CD4-positive, CD25-positive, alpha-beta regulatory T cell (primary cell): ENCODE results near the gene ABCE1. TPM values are rescaled to one million over a fixed set of nuclear protein-coding genes. Genes with fewer than 3 reads are reported as not detected.

Experiments used
- ATAC-seq, 2 donors: fragments of 150-1000 bp; cut with Tn5 transposase; one replicate each; pipeline ENCODE4 v1.10.0; 2021; ENCODE audit warnings: low read depth in 2 of 2, moderate number of reproducible peaks in 2 of 2, moderate library complexity in 1 of 2
- DNase-seq, 3 donors: peaks; one replicate each; pipeline versions ENCODE4 v3.0.0 to v3.0.0-alpha.2; 2012 to 2022; ENCODE audit warnings: mixed read lengths in 1 of 3
- H3K27ac ChIP-seq: one replicate; pipeline ENCODE4 v1.7.0; 2013; ENCODE audit warnings: mild to moderate bottlenecking, low read length; ENCODE audit not compliant: insufficient read depth, poor library complexity, severe bottlenecking
- H3K27me3 ChIP-seq: one replicate; pipeline ENCODE4 v1.7.0; 2013; ENCODE audit warnings: low read length; ENCODE audit not compliant: control insufficient read depth, insufficient read depth
- H3K36me3 ChIP-seq: one replicate; pipeline ENCODE4 v1.7.0; 2013; ENCODE audit warnings: mild to moderate bottlenecking, low read length, moderate library complexity; ENCODE audit not compliant: control insufficient read depth, insufficient read depth
- H3K4me1 ChIP-seq: 2 replicates; pipeline ENCODE4 v1.7.0; 2013; ENCODE audit warnings: mild to moderate bottlenecking, low read length; ENCODE audit not compliant: insufficient read depth, control insufficient read depth, poor library complexity, severe bottlenecking
- H3K4me3 ChIP-seq: one replicate; pipeline ENCODE4 v1.7.0; 2013; ENCODE audit warnings: low read depth, mild to moderate bottlenecking, low read length, moderate library complexity
- H3K9me3 ChIP-seq, 2 experiments: 1 replicate in 1 of 2; 2 replicates in 1 of 2; pipeline ENCODE4 v1.7.0; 2013; ENCODE audit warnings: low read length in 2 of 2, mild to moderate bottlenecking in 1 of 2, moderate library complexity in 1 of 2; ENCODE audit not compliant: control insufficient read depth in 2 of 2
- H3K27ac Mint-ChIP-seq, 3 donors: one replicate each; pipeline ENCODE4 v1.8.0; 2020 to 2022; ENCODE audit warnings: mild to moderate bottlenecking in 3 of 3, mixed read lengths in 3 of 3, moderate library complexity in 2 of 3
- H3K27me3 Mint-ChIP-seq: one replicate; pipeline ENCODE4 v1.8.0; 2022; ENCODE audit warnings: mild to moderate bottlenecking, mixed read lengths
- H3K36me3 Mint-ChIP-seq: one replicate; pipeline ENCODE4 v1.8.0; 2020; ENCODE audit warnings: mixed read lengths
- H3K4me1 Mint-ChIP-seq, 4 donors: one replicate each; pipeline ENCODE4 v1.8.0; 2020 to 2022; ENCODE audit warnings: mixed read lengths in 4 of 4, mild to moderate bottlenecking in 1 of 4
- H3K4me3 Mint-ChIP-seq, 4 donors: one replicate each; pipeline ENCODE4 v1.8.0; 2020 to 2022; ENCODE audit warnings: mild to moderate bottlenecking in 4 of 4, mixed read lengths in 4 of 4, moderate library complexity in 3 of 4
- H3K9me3 Mint-ChIP-seq, 7 donors: one replicate each; pipeline ENCODE4 v1.8.0; 2020 to 2022; ENCODE audit warnings: mixed read lengths in 7 of 7, mild to moderate bottlenecking in 3 of 7, moderate library complexity in 2 of 7
- polyA plus RNA-seq, 4 donors: library from polyadenylated mRNA; unstranded; fragments of 300-500 nt; fragmentation: Illumina TruSeq; gene quantifications; one replicate each; pipeline ENCODE4 v1.2.3, GENCODE V29; 2021
- total RNA-seq: library from RNA; stranded (reverse); gene quantifications from one replicate; pipeline ENCODE4 v1.2.3, GENCODE V29; 2022

ABCE1 gene
- total and polyA plus RNA-seq, 5 donors from 2014 or later, result 41.4 to 71.8 (median 62.9) TPM

DNA sequence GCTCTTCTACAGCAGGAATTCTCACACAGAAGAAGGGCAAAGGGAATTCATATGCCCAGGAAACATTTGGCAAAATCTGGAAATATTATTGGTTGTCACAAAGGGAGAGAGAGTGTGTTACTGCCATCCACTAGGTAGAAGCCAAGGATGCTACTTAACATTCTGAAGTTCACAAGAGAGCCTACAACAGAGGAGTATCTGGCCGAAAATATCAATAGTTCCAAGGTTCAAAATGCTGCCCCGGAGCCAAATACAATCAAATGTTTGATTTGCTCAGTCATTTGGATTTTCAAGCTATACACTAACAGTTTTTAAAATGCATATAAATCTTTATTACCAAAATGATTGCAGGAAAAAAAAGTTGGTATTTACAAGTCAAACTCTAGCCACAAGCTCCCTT is 63.4 kb downstream of the ABCE1 start:
- no peaks in the 10 kb centered on the region for H3K4me1 ChIP-seq
- Mint-ChIP-seq H3K36me3 (peaks cover 19% of the 10 kb centered on the region), H3K27ac (peak overlapping the region in 2 of 3 donors; percentile 23 to 81), H3K4me1 (peaks cover 0 to 24% (median 6%) of the 10 kb centered on the region in 4 donors), H3K4me3 (no peak overlapping the region), H3K9me3 (no peaks in the 10 kb centered on the region), H3K27me3 (no peaks in the 10 kb centered on the region)
- H3K4me3 ChIP-seq, result no peak overlapping the region
- no peak for ATAC-seq
- no peak overlapping the region for H3K27ac ChIP-seq
- no peak for DNase-seq
- H3K9me3 ChIP-seq, result no peaks in the 10 kb centered on the region
- no peaks in the 10 kb centered on the region for H3K27me3 ChIP-seq
- peaks cover 60% of the 10 kb centered on the region for H3K36me3 ChIP-seq

DNA sequence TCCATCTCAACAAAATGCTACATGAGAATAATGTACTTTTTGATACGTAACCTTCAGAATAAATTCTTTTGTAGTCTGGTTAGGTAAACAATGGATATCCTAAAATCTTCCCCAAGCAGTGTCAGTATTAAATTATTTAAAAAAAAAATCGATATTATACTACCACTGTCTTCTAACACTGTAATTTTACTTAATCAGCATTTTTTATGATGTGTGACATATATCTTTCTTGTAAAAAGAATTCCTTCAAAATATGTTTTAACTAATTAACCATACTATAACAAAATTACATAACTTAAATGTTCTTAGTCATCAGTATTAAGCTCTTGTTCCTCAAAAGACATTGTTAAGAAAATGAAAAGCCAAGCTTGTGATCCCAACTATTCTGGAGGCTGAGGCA is 69.8 kb downstream of the ABCE1 start:
- H3K9me3 Mint-ChIP-seq, result peaks cover 0 to 2% (median 0%) of the 10 kb centered on the region in 7 donors
- Histone ChIP-seq H3K9me3 (no peaks in the 10 kb centered on the region), H3K4me3 (no peak overlapping the region), H3K27ac (no peak overlapping the region), H3K36me3 (peaks cover 44% of the 10 kb centered on the region), H3K27me3 (no peaks in the 10 kb centered on the region), H3K4me1 (no peaks in the 10 kb centered on the region)
- H3K27ac Mint-ChIP-seq, result no peak overlapping the region
- ATAC-seq (no peak), DNase-seq (no peak)
- peaks cover 17 to 31% (median 28%) of the 10 kb centered on the region in 4 donors for H3K4me1 Mint-ChIP-seq
- no peaks in the 10 kb centered on the region for H3K27me3 Mint-ChIP-seq
- no peak overlapping the region for H3K4me3 Mint-ChIP-seq
- H3K36me3 Mint-ChIP-seq, result peaks cover 33% of the 10 kb centered on the region

DNA sequence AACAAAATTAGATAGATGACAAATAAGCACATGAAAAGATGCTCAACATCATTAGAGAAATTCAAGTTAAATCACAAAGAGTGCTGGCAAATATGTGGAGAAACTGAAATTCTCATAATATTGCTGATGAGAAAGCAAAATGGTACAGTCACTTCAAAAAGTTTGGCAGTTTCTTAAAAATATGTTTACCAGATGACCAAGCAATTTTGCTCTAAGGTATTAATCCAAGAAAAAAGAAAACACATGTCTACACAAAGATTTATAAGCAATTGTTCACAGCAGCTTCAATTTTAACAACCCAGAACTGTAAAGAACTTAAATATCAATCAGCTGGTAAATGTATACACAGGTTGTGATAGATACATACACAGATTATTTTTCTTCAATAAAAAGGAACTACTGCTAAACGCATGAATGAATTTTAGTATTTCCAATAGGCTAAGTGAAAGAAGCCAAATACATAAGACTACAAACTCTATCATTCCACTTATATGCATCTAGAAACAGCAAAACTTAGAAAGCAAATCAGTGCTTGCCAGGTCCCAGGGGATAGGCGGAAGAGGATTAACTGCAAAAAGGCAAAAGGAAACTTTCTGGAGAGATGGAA is 70.6 kb downstream of the ABCE1 start:
- H3K4me3 ChIP-seq, result no peak overlapping the region
- no peak overlapping the region for H3K4me3 Mint-ChIP-seq
- ATAC-seq (no peak), DNase-seq (no peak)
- no peaks in the 10 kb centered on the region for H3K9me3 ChIP-seq
- H3K9me3 Mint-ChIP-seq, result peaks cover 0 to 2% (median 0%) of the 10 kb centered on the region in 7 donors
- H3K36me3 ChIP-seq, result peaks cover 45% of the 10 kb centered on the region
- no peaks in the 10 kb centered on the region for H3K27me3 ChIP-seq
- peaks cover 38% of the 10 kb centered on the region for H3K36me3 Mint-ChIP-seq
- no peak overlapping the region for H3K27ac ChIP-seq
- H3K27me3 Mint-ChIP-seq, result no peaks in the 10 kb centered on the region
- peak overlapping the region in 1 of 3 donors; percentile 69 for H3K27ac Mint-ChIP-seq
- no peaks in the 10 kb centered on the region for H3K4me1 ChIP-seq
- peaks cover 18 to 39% (median 32%) of the 10 kb centered on the region in 4 donors for H3K4me1 Mint-ChIP-seq

DNA sequence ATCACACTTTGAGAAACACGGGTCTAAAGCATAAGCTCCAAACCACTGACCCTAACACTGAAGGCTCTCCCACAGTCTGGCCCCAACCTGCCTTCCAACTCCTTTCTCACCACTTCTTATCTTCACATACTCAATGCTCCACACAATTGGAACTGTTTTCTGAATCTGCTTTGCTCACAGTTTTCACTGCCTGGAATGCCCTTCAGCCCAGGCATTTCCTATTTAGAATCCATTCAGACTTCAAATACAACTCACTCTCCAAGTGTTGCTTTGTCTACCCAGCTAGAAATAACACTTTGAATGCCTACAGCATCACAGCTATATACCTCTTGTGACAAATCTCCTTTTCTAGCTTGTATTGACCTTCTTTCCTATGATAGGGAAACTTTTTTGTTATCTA is 72.1 kb downstream of the ABCE1 start:
- peak overlapping the region; percentile 9 to 23 (median 11) for H3K27ac Mint-ChIP-seq
- H3K4me3 Mint-ChIP-seq, result peak overlapping the region in 1 of 4 donors; percentile 8
- no peak overlapping the region for H3K27ac ChIP-seq
- H3K9me3 Mint-ChIP-seq, result peaks cover 0 to 2% (median 0%) of the 10 kb centered on the region in 7 donors
- DNase-seq, result no peak
- H3K4me1 Mint-ChIP-seq, result peaks cover 29 to 52% (median 43%) of the 10 kb centered on the region in 4 donors
- no peak for ATAC-seq
- peaks cover 48% of the 10 kb centered on the region for H3K36me3 Mint-ChIP-seq
- no peaks in the 10 kb centered on the region for H3K4me1 ChIP-seq
- H3K27me3 ChIP-seq, result no peaks in the 10 kb centered on the region
- peaks cover 46% of the 10 kb centered on the region for H3K36me3 ChIP-seq
- H3K27me3 Mint-ChIP-seq, result no peaks in the 10 kb centered on the region
- H3K4me3 ChIP-seq, result no peak overlapping the region
- no peaks in the 10 kb centered on the region for H3K9me3 ChIP-seq

DNA sequence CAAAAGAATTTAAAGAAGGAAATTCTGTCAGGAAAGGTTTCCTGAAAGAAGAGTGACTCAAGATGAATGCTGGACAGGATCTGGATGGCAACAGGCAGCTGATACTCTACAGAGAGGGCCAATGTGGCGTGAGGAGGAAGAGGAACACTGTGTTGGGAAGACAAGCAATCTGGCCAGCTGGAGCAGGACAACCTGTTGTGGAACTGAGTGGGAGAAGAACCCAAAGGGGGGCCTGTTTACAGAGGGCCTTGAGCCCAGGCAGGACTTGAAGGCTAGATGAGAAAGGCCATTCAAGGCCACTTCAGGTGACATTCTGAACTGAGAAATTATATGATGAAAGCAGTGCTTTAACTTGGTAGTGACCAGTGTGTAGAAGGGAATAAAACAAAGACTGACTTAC is 73.8 kb downstream of the ABCE1 start:
- DNase-seq (no peak), ATAC-seq (no peak)
- peaks cover 0 to 2% (median 0%) of the 10 kb centered on the region in 7 donors for H3K9me3 Mint-ChIP-seq
- peaks cover 29 to 59% (median 48%) of the 10 kb centered on the region in 4 donors for H3K4me1 Mint-ChIP-seq
- Histone ChIP-seq H3K4me3 (no peak overlapping the region), H3K36me3 (peaks cover 43% of the 10 kb centered on the region), H3K27ac (no peak overlapping the region), H3K9me3 (no peaks in the 10 kb centered on the region), H3K27me3 (no peaks in the 10 kb centered on the region), H3K4me1 (peaks cover 11% of the 10 kb centered on the region)
- no peak overlapping the region for H3K4me3 Mint-ChIP-seq
- no peaks in the 10 kb centered on the region for H3K27me3 Mint-ChIP-seq
- H3K27ac Mint-ChIP-seq, result peak overlapping the region in 2 of 3 donors; percentile 62 to 65
- H3K36me3 Mint-ChIP-seq, result peaks cover 48% of the 10 kb centered on the region

DNA sequence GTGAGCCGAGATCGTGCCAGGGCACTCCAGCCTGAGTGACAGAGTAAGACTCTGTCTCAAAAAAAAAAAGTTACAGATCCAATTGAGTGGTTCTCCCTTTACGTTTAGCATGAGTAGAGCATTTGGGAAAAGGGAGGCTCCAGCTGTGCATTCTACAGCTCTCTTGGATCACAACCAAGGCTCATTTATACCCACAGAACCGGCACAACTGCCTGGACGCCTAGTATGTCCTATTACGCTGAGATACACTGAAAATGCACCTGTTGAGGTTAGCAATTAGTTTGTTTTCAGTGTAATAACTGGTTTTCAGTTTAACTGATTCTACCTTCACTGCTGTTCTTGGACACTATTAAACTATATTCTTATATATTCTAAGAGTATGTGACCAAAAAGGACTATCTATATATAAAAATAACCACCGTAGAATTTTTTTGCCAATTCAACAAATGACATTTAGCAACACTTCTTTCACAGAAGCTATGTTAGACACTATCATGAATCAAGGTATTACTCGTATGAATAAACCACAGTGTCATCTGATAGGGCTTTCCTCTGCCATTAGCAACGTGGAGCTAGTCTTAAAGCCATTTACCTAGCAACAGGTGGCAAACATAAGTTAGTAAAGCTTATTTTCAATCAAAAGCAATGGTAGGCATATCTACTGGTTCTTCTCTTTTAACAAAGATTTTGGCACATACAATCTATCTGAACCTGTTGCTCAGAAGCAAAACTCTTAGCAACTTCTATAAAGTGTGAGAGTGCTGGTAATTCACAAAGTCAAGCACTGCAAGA is 78.7 kb downstream of the ABCE1 start:
- Histone ChIP-seq H3K36me3 (peaks cover 17% of the 10 kb centered on the region), H3K27ac (peak overlapping the region; percentile 95), H3K4me1 (peaks cover 35% of the 10 kb centered on the region), H3K4me3 (peak overlapping the region; percentile 98), H3K27me3 (no peaks in the 10 kb centered on the region), H3K9me3 (no peaks in the 10 kb centered on the region)
- H3K4me1 Mint-ChIP-seq, result peaks cover 36 to 65% (median 50%) of the 10 kb centered on the region in 4 donors
- peak overlapping the region; percentile 93 to 99 (median 96) for H3K4me3 Mint-ChIP-seq
- peaks cover 21% of the 10 kb centered on the region for H3K36me3 Mint-ChIP-seq
- peaks cover 0 to under 1% (median 0%) of the 10 kb centered on the region in 7 donors for H3K9me3 Mint-ChIP-seq
- peak overlapping the region in 2 of 3 donors; percentile 88 to 96 for H3K27ac Mint-ChIP-seq
- DNase-seq (peak in 2 of 3 donors; percentile 46 to 62), ATAC-seq (no peak)
- no peaks in the 10 kb centered on the region for H3K27me3 Mint-ChIP-seq

DNA sequence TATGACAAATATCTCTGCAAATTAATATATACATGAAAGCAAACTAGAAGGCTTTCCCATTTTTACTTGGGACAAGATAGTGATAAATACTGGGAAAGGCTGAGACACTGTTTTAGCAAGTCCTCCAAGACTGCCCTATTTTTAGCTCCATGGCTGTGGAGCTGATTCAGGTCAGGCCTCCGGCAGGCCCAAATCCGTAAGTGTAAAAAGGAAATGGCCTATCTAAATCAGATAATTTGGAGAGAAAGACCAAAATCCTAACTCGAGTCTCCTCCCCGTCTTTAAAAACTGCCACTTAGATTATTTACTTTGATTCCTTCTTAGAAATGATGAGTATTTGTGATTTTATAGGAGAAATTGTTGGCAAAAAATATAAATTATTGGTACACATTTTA is 79.4 kb downstream of the ABCE1 start:
- Histone ChIP-seq H3K27ac (peak overlapping the region; percentile 95), H3K4me3 (peak overlapping the region; percentile 98), H3K27me3 (no peaks in the 10 kb centered on the region), H3K9me3 (no peaks in the 10 kb centered on the region), H3K36me3 (peaks cover 13% of the 10 kb centered on the region), H3K4me1 (peaks cover 35% of the 10 kb centered on the region)
- H3K4me3 Mint-ChIP-seq, result peak overlapping the region; percentile 93 to 99 (median 96)
- H3K27me3 Mint-ChIP-seq, result no peaks in the 10 kb centered on the region
- peak overlapping the region; percentile 88 to 99 (median 96) for H3K27ac Mint-ChIP-seq
- H3K36me3 Mint-ChIP-seq, result peaks cover 18% of the 10 kb centered on the region
- peaks cover 35 to 62% (median 49%) of the 10 kb centered on the region in 4 donors for H3K4me1 Mint-ChIP-seq
- ATAC-seq, result no peak
- no peaks in the 10 kb centered on the region for H3K9me3 Mint-ChIP-seq
- peak in 1 of 3 donors; percentile 11 for DNase-seq
